Endodermal cell (in vitro differentiated cells): ENCODE data around the gene MPRIP. TPM values are rescaled to one million over a fixed set of nuclear protein-coding genes. Genes with fewer than 3 reads are reported as not detected.

Experiments
- DNase-seq: peaks from one replicate; pipeline ENCODE4 v3.0.0-alpha.2; 2017
- H3K27ac ChIP-seq: 2 replicates; pipeline ENCODE4 v1.5.1; 2013; ENCODE audit warnings: mild to moderate bottlenecking, low read depth, low read length, moderate library complexity
- H3K27me3 ChIP-seq: 2 replicates; pipeline ENCODE4 v1.6.1; 2013; ENCODE audit warnings: mild to moderate bottlenecking, low read length, moderate library complexity; ENCODE audit not compliant: insufficient read depth, control insufficient read depth, poor library complexity, severe bottlenecking
- H3K36me3 ChIP-seq: 2 replicates; pipeline ENCODE4 v1.7.0; 2013; ENCODE audit warnings: mild to moderate bottlenecking, low read length, moderate library complexity; ENCODE audit not compliant: control insufficient read depth, insufficient read depth
- H3K4me1 ChIP-seq: one replicate; pipeline ENCODE4 v1.7.0; 2013; ENCODE audit warnings: low read length; ENCODE audit not compliant: control insufficient read depth, insufficient read depth
- H3K4me3 ChIP-seq: 2 replicates; pipeline ENCODE4 v1.5.1; 2013; ENCODE audit warnings: mild to moderate bottlenecking, low read length, moderate library complexity
- H3K9ac ChIP-seq: 2 replicates; pipeline ENCODE4 v1.6.1; 2013; ENCODE audit warnings: mild to moderate bottlenecking, low read length, moderate library complexity; ENCODE audit not compliant: poor library complexity, severe bottlenecking; ENCODE audit errors: extremely low read depth
- H3K9me3 ChIP-seq: 2 replicates; pipeline ENCODE4 v1.6.1; 2013; ENCODE audit warnings: mild to moderate bottlenecking, low read length, moderate library complexity; ENCODE audit not compliant: control insufficient read depth
- H3K27ac Mint-ChIP-seq: 2 replicates; pipeline ENCODE4 v1.8.0; 2020; ENCODE audit warnings: mixed read lengths
- H3K27me3 Mint-ChIP-seq: 2 replicates; pipeline ENCODE4 v1.8.0; 2021; ENCODE audit warnings: mild to moderate bottlenecking, mixed read lengths; ENCODE audit not compliant: insufficient read depth
- H3K36me3 Mint-ChIP-seq: 2 replicates; pipeline ENCODE4 v1.8.0; 2020; ENCODE audit warnings: low read depth, mixed read lengths
- H3K4me1 Mint-ChIP-seq: 2 replicates; pipeline ENCODE4 v1.8.0; 2020; ENCODE audit warnings: mixed read lengths
- H3K4me3 Mint-ChIP-seq: 2 replicates; pipeline ENCODE4 v1.8.0; 2020; ENCODE audit warnings: mild to moderate bottlenecking, moderate library complexity, mixed read lengths
- H3K9me3 Mint-ChIP-seq: 2 replicates; pipeline ENCODE4 v1.8.0; 2020; ENCODE audit warnings: mild to moderate bottlenecking, mixed read lengths
- WGBS, 2 experiments: methylation state at CpG; one replicate each; pipeline versions ENCODE4 v1.1.5 to v1.1.7; 2013; ENCODE audit warnings: missing lambda C conversion rate in 2 of 2, mixed read lengths in 1 of 2; ENCODE audit not compliant: insufficient coverage in 1 of 2, insufficient read length in 1 of 2; 5-methylcytosine and 5-hydroxymethylcytosine counted together
- total RNA-seq, 2 donors: library from RNA; stranded (reverse); fragmentation: NEBNext Ultra II Directional in 1 of 2; extraction: Animal tissue kit (Norgen Biotek cat#: 25700) in 1 of 2; gene quantifications; 2 replicates in 1 of 2; 3 replicates in 1 of 2; pipeline ENCODE4 v1.2.1, GENCODE V29; 2021
- TF ChIP-seq, protein P1 (sequence below): fragments of 200-600 bp; sonication (generic); conservative IDR thresholded peaks from 2 replicates; pipeline ENCODE4 v1.5.0; 2021; ENCODE audit warnings: antibody characterized with exemption, mild to moderate bottlenecking

MPRIP gene
- total RNA-seq, 2 donors from 2014 or later: 154 to 155 TPM

DNA sequence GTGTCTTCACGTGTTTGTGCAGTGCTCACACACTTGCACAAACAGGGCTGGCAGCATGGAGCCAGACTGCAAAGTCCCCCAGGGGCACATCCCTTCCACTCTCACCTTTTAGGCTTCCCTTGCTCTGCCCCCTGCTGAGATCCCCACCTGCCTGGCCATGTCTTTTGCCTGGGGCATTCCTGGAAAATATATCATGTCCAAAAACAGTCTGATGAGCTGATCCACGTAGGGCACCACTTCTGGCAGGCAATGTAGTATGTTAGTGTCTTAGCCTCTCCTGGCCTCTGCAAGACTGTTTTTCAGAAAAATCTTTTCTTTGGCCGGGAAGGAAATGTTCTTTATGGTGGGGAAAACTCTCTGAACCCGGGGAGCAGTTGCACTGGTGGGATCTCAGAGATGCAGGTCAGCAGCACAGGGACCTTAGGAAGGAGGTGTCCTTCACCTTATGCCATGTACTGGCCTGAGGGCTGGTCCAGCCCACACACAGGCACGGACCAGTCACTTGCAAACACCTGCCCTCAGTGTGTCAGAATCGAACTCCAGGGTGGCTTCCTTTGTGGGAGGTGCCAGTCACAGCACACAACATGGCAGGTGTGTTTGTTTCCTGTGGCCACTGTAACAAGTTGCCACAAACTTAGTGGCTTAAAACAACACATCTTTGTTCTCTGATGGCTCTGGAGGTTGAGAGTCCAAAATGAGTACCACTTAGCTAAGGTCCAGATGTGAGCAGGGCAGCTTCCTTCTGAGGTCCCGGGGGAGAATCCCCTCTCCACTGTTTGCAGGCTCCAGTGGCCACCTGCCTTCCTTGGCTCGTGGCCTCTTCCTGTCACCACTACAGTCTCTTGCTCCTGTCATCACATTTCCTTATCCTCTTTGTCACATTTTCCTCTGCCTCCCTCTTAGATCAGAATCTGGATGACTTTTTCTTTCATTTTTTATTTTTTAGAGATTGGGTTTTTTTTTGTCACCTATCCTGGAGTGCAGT lies 46.6 kb downstream of the MPRIP start:
- TF ChIP-seq, protein P1, sequence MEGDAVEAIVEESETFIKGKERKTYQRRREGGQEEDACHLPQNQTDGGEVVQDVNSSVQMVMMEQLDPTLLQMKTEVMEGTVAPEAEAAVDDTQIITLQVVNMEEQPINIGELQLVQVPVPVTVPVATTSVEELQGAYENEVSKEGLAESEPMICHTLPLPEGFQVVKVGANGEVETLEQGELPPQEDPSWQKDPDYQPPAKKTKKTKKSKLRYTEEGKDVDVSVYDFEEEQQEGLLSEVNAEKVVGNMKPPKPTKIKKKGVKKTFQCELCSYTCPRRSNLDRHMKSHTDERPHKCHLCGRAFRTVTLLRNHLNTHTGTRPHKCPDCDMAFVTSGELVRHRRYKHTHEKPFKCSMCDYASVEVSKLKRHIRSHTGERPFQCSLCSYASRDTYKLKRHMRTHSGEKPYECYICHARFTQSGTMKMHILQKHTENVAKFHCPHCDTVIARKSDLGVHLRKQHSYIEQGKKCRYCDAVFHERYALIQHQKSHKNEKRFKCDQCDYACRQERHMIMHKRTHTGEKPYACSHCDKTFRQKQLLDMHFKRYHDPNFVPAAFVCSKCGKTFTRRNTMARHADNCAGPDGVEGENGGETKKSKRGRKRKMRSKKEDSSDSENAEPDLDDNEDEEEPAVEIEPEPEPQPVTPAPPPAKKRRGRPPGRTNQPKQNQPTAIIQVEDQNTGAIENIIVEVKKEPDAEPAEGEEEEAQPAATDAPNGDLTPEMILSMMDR: no peak
- no peaks in the 10 kb centered on the region for H3K9me3 ChIP-seq
- H3K27me3 Mint-ChIP-seq: no peaks in the 10 kb centered on the region
- H3K4me3 ChIP-seq: no peak overlapping the region
- H3K27me3 ChIP-seq: no peaks in the 10 kb centered on the region
- no peak overlapping the region for H3K27ac ChIP-seq
- WGBS, 2 experiments: 92 to 96% methylated on average over 8 of the region's 8 CpGs
- no peaks in the 10 kb centered on the region for H3K4me1 ChIP-seq
- H3K9ac ChIP-seq: no peak overlapping the region
- peaks cover 30% of the 10 kb centered on the region for H3K36me3 Mint-ChIP-seq
- peaks cover 11% of the 10 kb centered on the region for H3K36me3 ChIP-seq
- H3K27ac Mint-ChIP-seq: peak overlapping the region; percentile 40
- peaks cover 10% of the 10 kb centered on the region for H3K4me1 Mint-ChIP-seq
- no peak overlapping the region for H3K4me3 Mint-ChIP-seq
- H3K9me3 Mint-ChIP-seq: no peaks in the 10 kb centered on the region
- DNase-seq: no peak

DNA sequence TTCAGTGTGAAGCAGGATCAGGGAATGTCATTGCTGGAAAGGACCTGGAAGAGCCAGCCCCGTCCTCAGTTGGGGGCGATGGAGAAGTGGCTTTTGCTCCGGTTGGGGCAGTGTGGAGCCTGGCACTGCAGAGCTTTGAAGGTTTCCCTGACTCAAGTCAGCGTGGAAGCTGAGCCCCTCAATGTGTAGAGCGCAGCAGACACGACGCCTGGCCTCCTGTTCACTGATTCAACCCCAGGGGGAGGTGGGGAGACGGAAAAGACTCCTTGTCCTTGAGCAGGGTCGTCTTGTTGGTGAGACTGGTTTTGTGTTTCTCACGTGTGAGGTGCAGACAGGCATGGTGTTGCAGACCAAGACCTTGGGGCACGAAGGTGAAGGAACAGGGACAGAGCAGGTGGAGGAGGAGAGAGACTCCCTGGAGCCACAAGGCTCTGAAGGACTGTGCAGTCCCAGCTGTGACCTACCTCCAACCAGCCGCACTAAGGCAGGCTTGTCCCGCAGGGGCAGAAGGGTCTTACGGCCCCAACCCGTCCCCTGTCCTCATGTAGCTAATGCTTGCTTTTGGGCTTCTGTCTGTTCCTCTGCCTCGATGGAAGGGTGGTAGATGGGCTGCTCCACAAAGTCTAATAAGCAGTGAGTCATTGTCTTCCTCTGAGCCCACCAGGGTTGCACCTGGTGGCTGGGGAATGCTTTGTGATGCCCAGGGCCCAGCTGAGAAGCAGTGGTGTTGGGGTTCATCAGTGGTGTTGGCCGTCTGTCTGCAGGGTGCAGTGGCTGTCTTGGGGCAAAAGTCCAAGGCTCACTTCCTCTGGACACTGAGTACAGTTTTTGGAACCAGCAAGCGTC lies 47.8 kb downstream of the MPRIP start:
- peaks cover 2% of the 10 kb centered on the region for H3K36me3 ChIP-seq
- H3K27me3 Mint-ChIP-seq: no peaks in the 10 kb centered on the region
- H3K9me3 Mint-ChIP-seq: no peaks in the 10 kb centered on the region
- peaks cover 23% of the 10 kb centered on the region for H3K36me3 Mint-ChIP-seq
- H3K27me3 ChIP-seq: no peaks in the 10 kb centered on the region
- H3K27ac Mint-ChIP-seq: peak overlapping the region; percentile 74
- H3K9me3 ChIP-seq: no peaks in the 10 kb centered on the region
- H3K4me1 Mint-ChIP-seq: peaks cover 13% of the 10 kb centered on the region
- TF ChIP-seq, protein P1: no peak
- no peak overlapping the region for H3K9ac ChIP-seq
- DNase-seq: no peak
- H3K4me1 ChIP-seq: no peaks in the 10 kb centered on the region
- no peak overlapping the region for H3K4me3 Mint-ChIP-seq
- H3K27ac ChIP-seq: no peak overlapping the region
- H3K4me3 ChIP-seq: no peak overlapping the region
- 93 to 99% methylated on average over 13 to 18 of the region's 18 CpGs for WGBS, 2 experiments

DNA sequence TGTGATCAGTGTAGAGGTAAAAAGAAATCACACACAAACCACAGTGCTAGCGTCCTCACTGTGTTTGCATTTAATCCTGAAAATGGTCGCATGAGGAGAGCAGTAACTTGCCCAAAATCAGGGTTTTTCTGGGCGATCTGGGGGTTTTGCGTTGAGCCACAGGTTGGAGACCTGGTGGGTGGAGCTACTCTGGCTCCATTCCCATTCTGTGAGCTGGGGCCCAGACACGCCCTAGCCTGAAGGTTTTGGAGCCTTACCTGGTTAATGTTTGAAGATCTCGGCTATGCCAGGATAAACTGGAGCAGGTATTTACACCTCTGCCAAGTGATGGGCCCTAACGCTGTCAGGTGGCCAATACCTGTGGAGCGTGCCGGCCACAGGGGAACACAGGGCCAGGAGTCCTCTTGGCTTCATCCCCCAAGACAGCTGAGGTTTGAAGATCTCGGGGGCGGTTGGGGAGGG lies 48.4 kb downstream of the MPRIP start:
- no peaks in the 10 kb centered on the region for H3K9me3 ChIP-seq
- no peak overlapping the region for H3K9ac ChIP-seq
- Mint-ChIP-seq H3K36me3 (peaks cover 19% of the 10 kb centered on the region), H3K4me1 (peaks cover 18% of the 10 kb centered on the region), H3K27me3 (no peaks in the 10 kb centered on the region), H3K27ac (no peak overlapping the region), H3K9me3 (no peaks in the 10 kb centered on the region), H3K4me3 (no peak overlapping the region)
- H3K27ac ChIP-seq: no peak overlapping the region
- no peaks in the 10 kb centered on the region for H3K4me1 ChIP-seq
- H3K36me3 ChIP-seq: peaks cover 2% of the 10 kb centered on the region
- no peak for DNase-seq
- TF ChIP-seq, protein P1: no peak
- H3K4me3 ChIP-seq: no peak overlapping the region
- H3K27me3 ChIP-seq: no peaks in the 10 kb centered on the region
- 94 to 96% methylated on average over 9 to 11 of the region's 11 CpGs for WGBS, 2 experiments
